OCI-LY1 (cell line): ENCODE data around the gene SGCB.
A peak's percentile ranks its signal among the peaks of the same experiment; 100 is the strongest.

Source experiments
- H2AFZ ChIP-seq: fragments of 200-600 bp; sonication (generic), shearing (Covaris generic); 2 replicates; pipeline ENCODE4 v1.6.0; 2014; ENCODE audit warnings: antibody characterized with exemption, mild to moderate bottlenecking, low read length
- H3F3A ChIP-seq: fragments of 200-600 bp; sonication (generic), shearing (Covaris generic); 2 replicates; pipeline ENCODE4 v1.6.0; 2014; ENCODE audit warnings: mild to moderate bottlenecking, antibody characterized with exemption, low read length, moderate library complexity; ENCODE audit not compliant: insufficient read depth
- H3K27ac ChIP-seq: fragments of 200-600 bp; sonication (generic); 2 replicates; pipeline ENCODE4 v1.5.1; 2014; ENCODE audit warnings: low read length, mixed run types, mild to moderate bottlenecking, low read depth; ENCODE audit not compliant: poor library complexity, severe bottlenecking
- H3K27me3 ChIP-seq: fragments of 200-600 bp; sonication (generic); 2 replicates; pipeline ENCODE4 v1.6.0; 2014; ENCODE audit warnings: antibody characterized with exemption, mild to moderate bottlenecking, low read length, moderate library complexity; ENCODE audit not compliant: insufficient read depth
- H3K36me3 ChIP-seq: fragments of 200-600 bp; sonication (generic); 2 replicates; pipeline ENCODE4 v1.6.1; 2014; ENCODE audit warnings: mild to moderate bottlenecking, antibody characterized with exemption, low read length, moderate library complexity, mixed read lengths; ENCODE audit not compliant: insufficient read depth
- H3K4me1 ChIP-seq: fragments of 200-600 bp; sonication (generic); 2 replicates; pipeline ENCODE4 v1.5.1; 2014; ENCODE audit warnings: mild to moderate bottlenecking, low read length, moderate library complexity; ENCODE audit not compliant: insufficient read depth, severe bottlenecking
- H3K4me2 ChIP-seq: fragments of 200-600 bp; sonication (generic), shearing (Covaris generic); 2 replicates; pipeline ENCODE4 v1.6.1; 2014; ENCODE audit warnings: low read length
- H3K4me3 ChIP-seq: fragments of 200-600 bp; sonication (generic); 2 replicates; pipeline ENCODE4 v1.5.1; 2014; ENCODE audit warnings: low read length, low read depth, mild to moderate bottlenecking, mixed read lengths; ENCODE audit not compliant: poor library complexity, severe bottlenecking
- H3K79me2 ChIP-seq: fragments of 200-600 bp; shearing (Covaris generic); 2 replicates; pipeline ENCODE4 v1.6.1; 2016; ENCODE audit warnings: mixed run types, low read length, mixed read lengths; ENCODE audit not compliant: insufficient read depth
- H3K9ac ChIP-seq: fragments of 200-600 bp; sonication (generic), shearing (Covaris generic); 2 replicates; pipeline ENCODE4 v1.6.1; 2014; ENCODE audit warnings: mild to moderate bottlenecking, low read length, mixed read lengths
- H3K9me2 ChIP-seq: fragments of 200-600 bp; sonication (generic), shearing (Covaris generic); 2 replicates; pipeline ENCODE4 v1.6.1; 2014; ENCODE audit warnings: low read depth, mild to moderate bottlenecking, low read length, mixed read lengths
- H3K9me3 ChIP-seq: fragments of 200-600 bp; shearing (Covaris generic); 2 replicates; pipeline ENCODE4 v1.6.1; 2014; ENCODE audit warnings: low read length, mixed read lengths
- H4K20me1 ChIP-seq: fragments of 200-600 bp; sonication (generic), shearing (Covaris generic); 2 replicates; pipeline ENCODE4 v1.6.0; 2016; ENCODE audit warnings: mild to moderate bottlenecking, low read length; ENCODE audit not compliant: insufficient read depth
- CTCF ChIP-seq: fragments of 200-600 bp; sonication (generic), shearing (Covaris generic); IDR thresholded peaks from 2 replicates; pipeline ENCODE4 v1.5.1; 2017; ENCODE audit warnings: mild to moderate bottlenecking, antibody characterized with exemption, low read length, moderate library complexity, mixed read lengths
- EZH2 ChIP-seq: fragments of 200-600 bp; sonication (generic), shearing (Covaris generic); IDR thresholded peaks from 2 replicates; pipeline ENCODE4 v1.8.0; 2017; ENCODE audit warnings: borderline replicate concordance, mixed run types, mild to moderate bottlenecking, antibody characterized with exemption, low read length, moderate library complexity, mixed read lengths

The SGCB gene

GRCh38 chr4:52036886-52037530 is 1.1 kb downstream of the SGCB start:
- Histone ChIP-seq H3K9me2 (no peaks in the 10 kb centered on the region), H3K79me2 (peaks cover 3% of the 10 kb centered on the region; the same call in 1 of the 2 replicates), H2AFZ (0 out of 2 replicates have a peak overlapping the region, but pooled peaks have one; percentile 23), H3F3A (no peaks in the 10 kb centered on the region), H3K9ac (peak overlapping the region; percentile 74), H3K9me3 (no peaks in the 10 kb centered on the region), H3K36me3 (no peaks in the 10 kb centered on the region), H3K27me3 (no peaks in the 10 kb centered on the region), H4K20me1 (no peaks in the 10 kb centered on the region), H3K4me3 (peak overlapping the region; percentile 85), H3K27ac (no peak overlapping the region), H3K4me2 (peak overlapping the region; percentile 68), H3K4me1 (peaks cover 27% of the 10 kb centered on the region)
- TF ChIP-seq EZH2 (no peak), CTCF (no peak)

GRCh38 chr4:52035190-52035589 is 2.9 kb downstream of the SGCB start:
- Histone ChIP-seq H3K4me2 (no peak overlapping the region), H3K4me3 (no peak overlapping the region), H3K27me3 (no peaks in the 10 kb centered on the region), H3K9me3 (no peaks in the 10 kb centered on the region), H3K79me2 (peaks cover 3% of the 10 kb centered on the region; the same call in 1 of the 2 replicates), H3K27ac (no peak overlapping the region), H3F3A (no peaks in the 10 kb centered on the region), H4K20me1 (no peaks in the 10 kb centered on the region), H3K36me3 (no peaks in the 10 kb centered on the region), H2AFZ (no peak overlapping the region), H3K9me2 (no peaks in the 10 kb centered on the region), H3K9ac (no peak overlapping the region), H3K4me1 (peaks cover 27% of the 10 kb centered on the region)
- TF ChIP-seq EZH2 (no peak), CTCF (no peak)

- peaks cover 7% of the 10 kb centered on the region for H3K36me3 ChIP-seq
Measured at GRCh38 chr4:52032005-52032404, 6.1 kb downstream of the SGCB start.

More at GRCh38 chr4:52032005-52032404, 6.1 kb downstream of the SGCB start:
- Histone ChIP-seq H3K27me3 (no peaks in the 10 kb centered on the region), H3K4me2 (no peak overlapping the region), H3K27ac (no peak overlapping the region), H4K20me1 (no peaks in the 10 kb centered on the region), H3K4me1 (peaks cover 15% of the 10 kb centered on the region), H3K9ac (no peak overlapping the region), H3K4me3 (no peak overlapping the region), H3K79me2 (no peaks in the 10 kb centered on the region), H3K9me3 (no peaks in the 10 kb centered on the region), H3K9me2 (no peaks in the 10 kb centered on the region), H2AFZ (no peak overlapping the region), H3F3A (no peaks in the 10 kb centered on the region)
- TF ChIP-seq CTCF (no peak), EZH2 (no peak)
